Raji (cell line): ENCODE measurements around the gene TRIM54.

Experiments
- POLR2A ChIP-seq: IDR thresholded peaks from 2 replicates; pipeline ENCODE4 v1.6.1; 2011; ENCODE audit warnings: low read depth, low read length, control low read depth; ENCODE audit not compliant: insufficient read depth

Gene TRIM54, protein sequence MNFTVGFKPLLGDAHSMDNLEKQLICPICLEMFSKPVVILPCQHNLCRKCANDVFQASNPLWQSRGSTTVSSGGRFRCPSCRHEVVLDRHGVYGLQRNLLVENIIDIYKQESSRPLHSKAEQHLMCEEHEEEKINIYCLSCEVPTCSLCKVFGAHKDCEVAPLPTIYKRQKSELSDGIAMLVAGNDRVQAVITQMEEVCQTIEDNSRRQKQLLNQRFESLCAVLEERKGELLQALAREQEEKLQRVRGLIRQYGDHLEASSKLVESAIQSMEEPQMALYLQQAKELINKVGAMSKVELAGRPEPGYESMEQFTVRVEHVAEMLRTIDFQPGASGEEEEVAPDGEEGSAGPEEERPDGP

GRCh38 chr2:27281855-27282559 lies at the start of gene TRIM54:
TSS of gene TRIM54 (plus strand) at chr2:27282429. CDS start at chr2:27282732, 303 bp downstream.
- no peak for TF ChIP-seq POLR2A

- no peak for TF ChIP-seq POLR2A
Measured at GRCh38 chr2:27233341-27233740, 48.9 kb upstream of the TRIM54 start.

GRCh38 chr2:27236136-27236535 lies 46.1 kb upstream of the TRIM54 start:
- no peak for TF ChIP-seq POLR2A

DNA sequence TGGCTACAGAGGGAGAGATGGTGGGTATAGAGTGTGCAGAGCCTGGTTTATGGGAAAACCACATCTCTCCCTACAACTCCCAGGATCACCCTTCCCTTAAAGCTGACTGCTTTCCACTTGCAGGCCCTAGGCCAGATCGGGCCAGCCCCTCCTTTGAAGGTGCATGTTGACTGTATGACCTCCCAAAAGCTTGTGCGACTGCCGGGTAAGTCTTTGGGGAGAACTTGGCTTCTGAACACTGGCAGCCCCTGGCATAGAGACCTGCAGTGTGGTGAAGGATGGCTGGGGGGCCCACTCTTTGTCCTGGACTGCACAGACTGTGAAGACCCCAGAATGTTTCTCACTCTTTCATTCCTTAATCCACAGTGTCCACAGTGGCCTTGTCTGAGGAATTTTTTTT lies 45.6 kb upstream of the TRIM54 start:
- TF ChIP-seq POLR2A: no peak

- no peak for TF ChIP-seq POLR2A
Measured at GRCh38 chr2:27237341-27237945, 44.8 kb upstream of the TRIM54 start.

DNA sequence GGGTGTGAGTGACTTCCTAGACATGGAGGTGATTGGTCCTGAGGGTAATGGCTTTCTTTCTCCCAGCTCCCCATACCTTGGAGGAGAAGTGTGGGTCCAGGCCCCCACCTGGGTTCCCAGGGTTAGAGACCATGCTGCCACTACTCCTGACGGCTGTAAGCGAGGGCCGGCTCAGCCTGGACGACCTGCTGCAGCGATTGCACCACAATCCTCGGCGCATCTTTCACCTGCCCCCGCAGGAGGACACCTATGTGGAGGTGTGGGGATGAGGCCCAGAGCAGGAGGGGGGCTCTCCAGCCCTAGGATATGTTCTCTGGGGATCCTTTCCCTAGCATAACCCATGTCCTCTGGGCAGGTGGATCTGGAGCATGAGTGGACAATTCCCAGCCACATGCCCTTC lies 43.3 kb upstream of the TRIM54 start:
- TF ChIP-seq POLR2A: no peak

- no peak for TF ChIP-seq POLR2A
Measured at GRCh38 chr2:27240406-27240805, 41.8 kb upstream of the TRIM54 start.

- TF ChIP-seq POLR2A: no peak
Measured at GRCh38 chr2:27241761-27242613, 40.2 kb upstream of the TRIM54 start.

DNA sequence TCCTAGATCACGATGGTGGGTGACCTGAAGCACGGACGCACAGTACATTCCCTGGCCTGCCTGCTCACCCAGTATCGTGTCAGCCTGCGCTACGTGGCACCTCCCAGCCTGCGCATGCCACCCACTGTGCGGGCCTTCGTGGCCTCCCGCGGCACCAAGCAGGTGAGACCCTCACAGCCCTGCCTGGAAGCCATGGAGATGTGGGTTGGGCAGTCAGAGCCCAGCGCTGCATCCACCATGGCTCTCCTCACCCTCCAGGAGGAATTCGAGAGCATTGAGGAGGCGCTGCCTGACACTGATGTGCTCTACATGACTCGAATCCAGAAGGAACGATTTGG lies 39.6 kb upstream of the TRIM54 start:
- no peak for TF ChIP-seq POLR2A

DNA sequence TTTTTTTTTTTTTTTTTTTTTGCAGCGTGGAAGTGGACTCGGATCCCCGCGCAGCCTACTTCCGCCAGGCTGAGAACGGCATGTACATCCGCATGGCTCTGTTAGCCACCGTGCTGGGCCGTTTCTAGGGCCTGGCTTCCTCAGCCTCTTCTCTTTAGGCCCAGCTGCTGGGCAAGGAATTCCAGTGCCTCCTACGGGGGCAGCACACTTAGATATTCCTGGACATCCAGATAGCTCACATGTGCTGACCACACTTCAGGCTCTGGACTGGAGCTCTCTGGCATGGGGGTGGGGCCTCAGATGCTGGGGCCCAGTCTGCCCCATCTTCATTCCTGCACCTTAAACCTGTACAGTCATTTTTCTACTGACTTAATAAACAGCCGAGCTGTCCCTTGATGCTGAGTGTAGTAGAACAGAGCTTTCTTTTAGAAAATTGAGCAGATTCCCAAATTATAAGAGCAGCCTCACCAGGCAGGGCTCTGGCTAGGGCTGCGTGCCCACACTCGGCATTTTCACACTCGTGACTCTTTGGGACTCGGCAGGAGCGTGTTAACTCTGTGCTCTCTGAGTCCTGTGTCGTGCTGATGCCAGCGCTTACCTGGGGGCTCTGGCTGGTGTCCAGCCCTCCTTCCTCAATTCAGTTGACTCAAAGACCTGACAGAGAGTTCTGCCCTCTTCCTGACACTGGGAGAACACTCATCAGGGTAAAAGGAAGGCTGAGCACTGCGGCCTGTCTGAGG lies 38.7 kb upstream of the TRIM54 start:
- TF ChIP-seq POLR2A: no peak

DNA sequence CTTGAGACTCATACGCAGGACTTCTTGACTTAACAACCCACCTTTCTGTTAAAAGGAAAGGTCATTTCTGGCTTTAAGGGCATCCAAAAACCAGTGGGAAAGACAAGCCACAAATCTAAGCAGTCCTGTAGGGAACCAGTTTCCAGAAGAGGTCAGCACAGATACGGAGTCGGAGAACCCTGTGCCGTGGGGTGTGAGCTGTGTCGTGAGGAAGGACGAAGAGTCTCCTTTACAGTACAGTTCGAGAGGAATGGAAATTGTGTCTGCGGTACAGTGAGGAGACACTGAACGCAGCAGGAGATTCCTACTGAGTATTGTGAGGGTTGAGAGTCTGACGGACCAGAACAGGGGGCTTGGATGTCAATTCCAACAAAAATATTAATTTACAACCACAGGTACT lies 37.1 kb upstream of the TRIM54 start:
- no peak for TF ChIP-seq POLR2A

DNA sequence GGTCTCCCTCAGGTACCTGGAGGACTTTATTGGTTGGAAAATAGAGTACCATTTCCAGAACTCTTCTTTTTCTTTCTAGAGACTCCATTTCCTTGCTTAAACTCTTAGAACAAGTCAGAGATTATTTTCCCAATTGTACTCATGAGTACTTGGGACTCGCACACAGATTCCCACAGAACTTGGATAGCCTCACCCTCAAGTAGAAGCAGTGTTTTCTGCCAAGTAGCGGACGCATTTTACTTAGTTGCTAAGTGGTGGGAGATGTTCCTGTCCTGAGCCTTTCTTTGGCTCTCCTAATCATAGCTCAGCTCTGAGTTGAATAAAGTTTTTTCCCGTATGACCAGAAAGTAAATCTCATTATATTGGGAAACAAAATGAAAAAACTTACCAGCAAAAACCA lies 36.6 kb upstream of the TRIM54 start:
- TF ChIP-seq POLR2A: no peak

DNA sequence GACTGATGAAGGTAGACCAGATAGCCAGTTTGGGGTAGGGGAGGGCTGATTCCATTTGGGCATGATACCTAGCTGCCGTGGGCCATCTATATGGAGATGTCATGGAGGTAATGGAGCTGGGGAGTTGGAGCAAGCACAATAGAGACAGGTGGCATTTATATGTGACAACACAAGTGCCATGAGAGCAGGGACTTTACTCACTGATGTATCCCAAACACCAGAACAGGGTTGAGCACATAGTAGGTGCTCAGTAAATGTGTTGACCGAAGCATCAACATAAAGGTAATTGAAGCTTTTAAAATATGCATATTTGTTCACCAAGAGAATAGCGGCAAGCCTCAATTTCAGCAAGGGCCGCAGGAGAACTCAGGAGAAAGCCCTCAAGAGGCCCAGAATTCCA lies 34.3 kb upstream of the TRIM54 start:
- TF ChIP-seq POLR2A: no peak

DNA sequence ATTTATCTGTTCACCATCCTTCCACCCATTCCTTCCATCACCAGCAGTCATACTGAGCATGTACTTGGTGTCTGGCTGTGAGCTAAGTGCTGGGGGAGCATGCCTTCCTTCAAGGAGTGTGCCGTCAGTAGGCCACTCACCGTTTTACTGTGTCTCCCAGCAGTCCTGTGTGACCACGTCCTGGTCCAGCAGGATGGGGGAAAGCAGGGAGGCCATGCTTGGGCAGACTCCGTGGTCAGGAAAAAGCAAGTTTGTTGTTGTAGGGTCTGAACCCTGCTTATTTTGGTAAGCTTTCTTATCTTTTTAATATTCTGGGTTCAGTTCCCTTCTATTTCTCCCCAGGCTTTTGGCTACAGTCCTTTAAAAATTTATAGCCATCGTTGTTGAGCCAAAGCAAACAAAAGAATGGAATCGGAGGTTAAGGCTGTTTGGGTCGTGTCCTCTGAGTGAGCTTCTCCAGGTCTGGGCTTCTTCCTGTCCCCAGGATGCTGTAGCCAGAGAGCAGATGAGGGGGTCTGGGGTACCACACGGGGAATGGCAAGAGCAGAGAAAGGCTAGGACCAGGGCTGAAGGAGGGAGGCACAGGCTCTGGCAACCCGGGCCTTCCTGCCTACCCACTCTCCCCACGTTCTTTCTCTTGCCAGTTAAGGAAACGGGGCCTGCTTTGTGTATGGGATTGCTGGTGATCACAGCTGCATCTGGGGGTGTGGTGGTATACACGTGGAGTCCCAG lies 32.9 kb upstream of the TRIM54 start:
- TF ChIP-seq POLR2A: no peak
